GM19328 (cell line): Measurements from ENCODE around the gene MTUS2.
"Not testable (repeated sequence)": the region's sequence is repeated elsewhere in the genome, so short reads cannot be mapped to it uniquely, and the experiment has no call there.

ENCODE experiments used
- ATAC-seq: cut with Tn5 transposase; IDR thresholded peaks from one replicate; pipeline ENCODE4 v1.9.1; 2021; ENCODE audit warnings: mild to moderate bottlenecking, moderate library complexity; ENCODE audit not compliant: unreplicated experiment

Gene MTUS2

DNA sequence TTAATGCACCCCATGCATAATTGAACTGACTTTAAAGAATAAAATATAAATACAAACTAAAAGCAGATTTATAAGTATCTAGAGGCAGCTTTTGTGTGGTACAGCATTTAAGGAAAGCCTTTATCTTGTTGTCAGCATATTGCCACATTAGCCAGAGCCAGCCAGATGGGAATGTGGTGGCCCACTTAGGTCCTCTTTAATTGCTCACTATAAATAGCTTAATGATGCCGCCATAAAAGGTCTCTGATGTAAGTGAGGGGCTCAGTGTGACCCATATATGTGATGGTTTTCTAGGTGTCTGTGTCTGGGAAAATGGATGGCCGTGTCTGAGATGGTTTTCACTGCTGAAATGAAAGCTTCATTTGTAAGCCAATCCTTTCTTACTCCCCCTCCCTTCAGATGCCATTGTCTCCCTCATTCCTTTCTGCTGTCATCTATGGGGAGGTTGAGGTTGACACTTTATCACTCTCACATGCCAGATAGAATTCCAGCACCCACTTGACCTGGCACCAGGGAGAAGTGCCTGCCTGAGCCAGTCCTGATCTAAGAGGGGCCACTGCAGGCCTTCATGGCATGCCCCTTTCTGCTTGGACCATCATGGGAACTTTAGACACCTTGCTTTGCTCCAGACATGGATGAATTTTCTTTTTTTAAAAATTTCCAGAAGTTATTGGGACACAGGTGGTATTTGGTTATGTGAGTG, 135.3 kb downstream of the MTUS2 start:
- no peak for ATAC-seq

DNA sequence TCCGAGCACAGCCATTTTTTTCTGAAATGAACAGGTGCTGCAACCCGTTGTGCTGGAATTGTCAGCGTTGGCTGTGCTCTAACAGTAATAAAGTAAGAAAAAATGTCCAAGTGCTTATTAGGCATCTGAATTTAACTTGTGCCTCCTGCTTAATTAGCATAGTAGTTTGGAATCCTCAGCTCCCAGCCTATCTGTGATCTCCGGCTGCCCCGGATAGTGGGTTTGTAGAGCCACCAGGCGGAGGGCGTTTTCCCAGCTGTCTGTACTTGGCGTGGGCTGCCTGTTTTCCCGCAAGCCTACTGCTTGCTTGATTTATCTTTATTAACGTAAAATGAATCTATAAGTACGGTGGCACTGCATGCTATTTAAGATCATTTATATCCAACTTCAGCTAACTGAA, 137.9 kb downstream of the MTUS2 start:
- ATAC-seq, result no peak

DNA sequence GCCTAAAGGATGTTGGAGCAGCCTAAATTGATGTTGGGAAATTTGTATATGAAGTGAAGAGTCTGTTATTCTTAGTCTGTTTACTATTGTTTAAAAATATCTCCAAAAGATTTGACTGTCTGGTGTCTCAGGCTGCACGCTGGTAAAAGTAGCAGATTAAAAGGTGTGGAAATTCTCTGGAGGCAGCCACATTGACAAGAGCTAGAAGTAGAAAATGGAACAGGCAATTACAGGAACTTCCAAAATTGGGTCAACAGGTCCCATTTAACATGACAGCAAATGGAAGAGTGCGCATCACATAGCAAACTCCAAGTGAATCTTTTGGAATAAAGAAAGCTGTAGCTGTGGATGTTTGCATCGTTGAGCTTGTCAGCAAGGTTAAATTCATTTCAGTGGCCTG, 138.3 kb downstream of the MTUS2 start:
- no peak for ATAC-seq

DNA sequence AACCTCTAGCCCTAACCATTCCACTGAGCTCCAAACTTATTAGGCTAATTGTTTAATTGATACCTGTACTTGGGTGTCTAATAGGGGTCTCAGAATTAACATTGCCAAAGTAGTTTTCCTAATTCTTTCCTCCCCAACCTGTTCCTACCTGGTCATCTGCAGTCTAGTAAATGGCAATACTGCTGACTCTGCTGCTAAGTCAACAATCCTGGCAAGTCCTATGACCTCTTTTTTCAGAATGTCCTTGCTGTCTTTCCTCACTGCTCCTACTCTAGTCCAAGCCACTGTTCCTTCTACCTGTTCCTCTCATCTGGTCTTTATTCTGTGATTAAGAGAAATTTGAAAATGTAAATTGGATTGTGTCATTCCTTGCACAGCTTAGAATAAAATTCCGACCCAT, 143.9 kb downstream of the MTUS2 start:
- no peak for ATAC-seq

DNA sequence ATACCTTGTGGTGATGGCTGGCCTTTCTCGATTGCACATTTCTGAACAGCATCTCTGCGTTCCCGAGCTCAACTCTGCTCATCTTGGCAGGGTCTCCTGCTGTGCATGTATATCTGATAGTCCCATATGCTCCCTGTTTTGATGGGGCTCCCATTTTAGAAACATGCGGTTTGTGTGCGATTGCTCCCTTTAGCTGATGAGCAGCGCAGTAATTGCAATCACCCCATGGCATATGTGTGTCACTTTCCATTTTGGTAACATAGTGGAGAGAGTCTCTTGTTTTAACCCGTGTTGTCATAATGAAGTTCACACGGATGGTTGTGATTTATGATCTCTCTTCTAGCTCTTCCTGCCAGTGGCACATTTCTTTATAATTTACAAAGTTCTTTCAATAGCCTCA, 144.7 kb downstream of the MTUS2 start:
- no peak for ATAC-seq

DNA sequence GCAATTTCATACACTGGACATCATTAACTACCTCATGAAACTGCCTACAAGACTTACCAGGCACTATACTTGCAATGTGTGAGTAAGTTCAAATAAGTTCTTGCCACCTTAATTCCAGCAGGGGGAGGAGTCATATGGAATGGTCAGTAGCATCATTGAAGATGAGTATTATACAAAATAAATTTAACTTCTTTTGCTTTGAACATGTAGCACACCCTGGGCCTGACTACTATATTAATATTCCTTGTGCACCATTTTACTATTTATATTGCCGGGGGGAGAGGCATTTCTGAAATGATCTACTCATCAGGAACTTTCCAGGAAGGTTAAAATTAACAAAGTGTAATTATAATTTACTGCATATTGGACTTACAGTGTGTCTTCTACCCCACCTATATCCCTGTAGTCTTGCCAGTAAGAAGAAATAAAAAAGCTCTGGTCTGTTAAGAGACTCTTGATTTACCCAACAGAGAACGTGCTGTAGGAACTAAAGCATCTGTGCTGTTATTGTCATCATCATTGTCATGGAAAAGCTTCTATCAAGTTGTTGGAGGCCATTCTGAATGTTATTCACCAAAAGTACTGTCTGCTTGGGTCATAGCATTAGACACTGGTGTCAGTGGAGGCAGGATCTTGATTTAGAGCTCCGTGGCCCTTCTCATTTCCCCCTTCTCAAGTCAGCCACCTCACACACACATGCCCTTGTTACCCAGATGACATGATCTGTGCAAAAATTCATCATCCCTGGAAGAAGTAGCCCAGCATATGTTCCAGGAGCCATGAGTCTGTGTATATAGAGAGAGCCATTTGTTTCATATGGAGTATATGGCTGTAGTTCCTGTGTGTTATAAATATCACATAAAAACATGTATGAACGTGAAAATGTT, 147.1 kb downstream of the MTUS2 start:
- ATAC-seq, result no peak

DNA sequence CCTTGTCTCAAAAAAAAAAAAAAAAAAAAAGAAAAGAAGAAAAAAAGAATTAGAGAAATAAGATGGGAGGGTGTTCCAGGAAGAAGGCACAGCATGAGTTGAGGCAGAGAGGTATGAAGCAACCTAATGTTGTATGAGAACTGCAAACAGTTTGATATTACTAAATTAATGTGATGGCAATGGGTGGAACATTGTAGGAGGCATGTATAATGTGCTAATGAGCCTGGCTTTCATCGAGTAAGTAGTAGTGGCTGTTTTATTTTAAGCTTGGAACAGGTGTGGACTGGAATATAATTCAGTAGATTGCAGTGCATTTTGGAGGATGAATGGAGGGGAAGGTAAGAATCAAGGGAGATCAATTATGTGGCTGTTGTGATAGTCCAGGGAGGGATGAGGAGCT, 156.1 kb downstream of the MTUS2 start:
- ATAC-seq, result no peak

- no peak for ATAC-seq
Observed at GRCh38 chr13:28976636-28977035, 156.5 kb downstream of the MTUS2 start.

- ATAC-seq, result no peak
Observed at GRCh38 chr13:28978574-28978973, 158.4 kb downstream of the MTUS2 start.

GRCh38 chr13:28981530-28981929, 161.4 kb downstream of the MTUS2 start:
- no peak for ATAC-seq

DNA sequence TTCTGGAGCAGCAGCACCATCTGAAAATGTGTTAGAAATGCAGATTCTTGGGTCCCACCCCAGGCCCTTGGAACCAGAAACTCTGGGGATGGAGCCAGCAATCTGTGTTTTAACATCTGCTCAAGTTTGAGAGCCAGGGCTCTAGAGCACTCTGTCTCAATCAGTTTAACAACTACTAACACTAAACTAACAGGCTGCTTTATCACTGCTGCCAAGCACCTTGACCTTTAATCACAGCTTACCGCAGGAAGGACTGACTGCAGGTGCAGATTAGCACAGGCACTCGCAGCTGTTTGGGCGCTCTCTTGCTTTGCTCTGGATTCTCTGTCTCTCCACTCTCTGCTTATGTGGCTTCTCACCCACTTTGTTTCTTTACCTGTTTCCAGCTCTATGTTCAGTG, 163.5 kb downstream of the MTUS2 start:
- ATAC-seq, result no peak

DNA sequence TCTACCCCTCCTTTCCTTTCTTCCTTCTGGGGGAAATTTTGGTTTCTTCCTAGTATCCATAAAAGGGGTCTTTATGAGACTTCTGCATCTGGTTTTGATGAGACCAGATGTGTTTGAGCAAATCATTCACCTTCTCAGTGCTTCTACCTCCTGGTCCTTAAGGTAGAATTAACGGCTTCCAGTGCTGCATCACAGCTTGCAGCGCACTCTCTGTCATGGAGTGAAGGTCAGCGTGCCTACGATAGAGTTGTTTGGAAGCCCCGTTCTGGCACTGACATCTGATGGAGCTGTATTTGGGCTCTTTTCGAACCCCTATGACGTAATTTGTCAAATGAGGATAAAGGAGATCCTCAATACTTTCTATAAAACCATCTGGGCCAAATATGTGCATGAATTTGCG, 164.2 kb downstream of the MTUS2 start:
- ATAC-seq, result no peak

- no peak for ATAC-seq
Observed at GRCh38 chr13:28984825-28985224, 164.7 kb downstream of the MTUS2 start.

- ATAC-seq, result not testable (repeated sequence)
Observed at GRCh38 chr13:28990378-28990777, 170.2 kb downstream of the MTUS2 start.

DNA sequence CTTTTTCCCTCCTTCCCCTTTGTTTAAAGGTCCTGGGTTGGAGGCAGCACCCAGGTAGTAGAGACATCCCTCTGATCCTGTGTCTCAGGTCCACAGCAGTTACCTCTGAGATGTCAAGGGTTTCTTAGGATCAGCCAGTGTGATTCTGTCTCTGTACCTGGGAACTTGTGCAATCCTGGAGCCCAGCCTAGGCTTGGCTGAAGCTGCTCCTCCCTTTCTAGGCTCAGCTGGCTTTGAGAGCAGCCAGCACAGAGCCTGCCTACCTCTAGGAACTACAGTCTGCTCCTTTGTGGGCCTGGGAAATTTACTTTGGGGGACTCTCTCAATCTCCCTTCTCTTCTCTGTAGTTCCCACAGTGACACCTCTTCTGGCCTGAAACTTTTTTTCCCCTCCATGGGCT, 171.6 kb downstream of the MTUS2 start:
- ATAC-seq, result no peak

DNA sequence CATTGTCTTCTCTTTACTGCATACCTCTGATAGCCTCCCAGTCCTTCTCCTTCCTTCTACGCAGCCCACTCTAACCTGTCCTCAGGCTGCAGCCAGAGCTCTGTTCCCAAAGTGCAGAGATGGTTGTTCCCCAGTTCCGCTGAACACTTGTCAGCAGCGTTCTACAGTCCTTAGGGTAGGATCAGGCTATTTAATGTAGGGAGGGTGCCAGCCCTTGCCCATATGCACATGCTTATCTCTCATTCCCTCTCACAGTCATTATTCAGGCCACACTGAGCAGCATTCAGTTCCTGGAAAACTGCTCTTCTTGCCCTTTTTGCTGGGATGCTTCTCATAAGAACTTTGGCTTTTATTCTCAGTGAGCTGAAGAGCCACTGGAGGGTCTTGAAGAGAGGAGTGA, 180.7 kb downstream of the MTUS2 start:
- ATAC-seq, result no peak

DNA sequence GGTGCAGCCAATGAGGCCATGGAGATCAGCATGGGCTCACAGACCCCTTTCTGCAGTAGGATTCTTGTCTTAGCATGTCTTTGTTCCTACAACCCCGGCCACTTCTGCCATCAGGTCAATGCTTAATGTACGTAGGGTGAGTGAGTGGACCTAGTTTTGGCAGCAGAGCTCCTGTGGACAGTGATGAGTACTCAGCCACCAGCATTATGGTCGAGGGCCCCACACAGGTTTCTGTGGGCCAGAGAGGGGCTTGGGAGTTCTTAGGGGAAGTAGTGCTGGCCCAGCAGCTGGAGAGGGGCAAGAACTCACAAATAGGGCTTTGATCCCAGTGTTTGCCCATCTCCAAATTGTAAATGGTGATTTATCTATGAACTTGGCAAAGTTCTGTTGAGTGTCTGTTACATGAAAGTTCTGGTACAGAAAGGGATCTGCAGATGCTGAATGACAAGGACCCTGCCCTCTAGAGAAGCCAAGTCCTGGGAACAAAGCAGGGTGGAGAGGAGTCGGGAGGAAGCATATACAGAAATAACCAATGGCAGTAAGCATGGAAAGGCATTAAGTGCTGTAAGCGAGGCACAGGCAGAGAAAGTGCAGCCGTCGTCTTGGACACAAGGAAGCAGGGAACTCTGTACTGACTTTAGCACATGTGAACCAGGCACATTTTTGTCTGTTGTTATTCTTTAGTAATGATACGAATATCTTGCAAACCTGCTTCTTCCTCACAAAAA, 185.1 kb downstream of the MTUS2 start:
- ATAC-seq, result no peak

DNA sequence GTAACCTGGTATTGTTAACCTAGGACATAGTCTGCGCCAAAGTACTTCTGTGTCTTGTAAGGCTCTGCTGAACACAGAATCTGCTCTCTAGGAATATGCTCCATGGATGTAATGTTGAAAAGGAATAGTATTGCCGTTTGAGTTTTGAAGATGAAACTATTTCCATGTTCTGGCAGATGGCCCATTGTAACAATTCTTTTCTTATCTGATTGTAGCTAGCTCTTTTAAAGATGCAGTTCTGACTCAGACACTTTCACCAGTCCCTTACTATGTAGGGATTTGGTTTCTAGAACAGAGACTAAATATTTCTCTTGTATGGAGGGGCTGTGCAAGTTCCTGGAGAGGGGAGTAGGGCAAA, 185.6 kb downstream of the MTUS2 start:
- no peak for ATAC-seq

- ATAC-seq, result no peak
Observed at GRCh38 chr13:29006359-29006850, 186.3 kb downstream of the MTUS2 start.

DNA sequence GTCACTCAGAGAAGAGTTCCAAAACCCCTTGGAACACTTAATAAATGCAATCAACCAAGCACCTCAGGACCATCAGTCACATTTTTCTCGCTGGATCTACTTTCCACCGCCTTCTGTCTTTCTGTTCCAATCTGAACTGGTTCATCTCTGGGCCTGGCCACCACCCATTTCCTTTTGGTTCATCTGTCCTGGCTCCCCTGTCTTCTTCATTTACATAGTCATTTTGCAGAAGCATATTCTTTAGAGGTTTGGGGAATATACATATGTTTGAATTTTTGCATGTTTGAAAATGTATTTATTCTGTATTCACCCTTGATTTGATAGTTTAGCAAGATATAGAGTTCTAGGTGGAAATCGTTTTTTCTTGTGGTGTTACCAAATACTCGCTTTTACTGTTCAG, 188.2 kb downstream of the MTUS2 start:
- ATAC-seq, result no peak

- no peak for ATAC-seq
Observed at GRCh38 chr13:29020314-29020713, 200.2 kb downstream of the MTUS2 start.

DNA sequence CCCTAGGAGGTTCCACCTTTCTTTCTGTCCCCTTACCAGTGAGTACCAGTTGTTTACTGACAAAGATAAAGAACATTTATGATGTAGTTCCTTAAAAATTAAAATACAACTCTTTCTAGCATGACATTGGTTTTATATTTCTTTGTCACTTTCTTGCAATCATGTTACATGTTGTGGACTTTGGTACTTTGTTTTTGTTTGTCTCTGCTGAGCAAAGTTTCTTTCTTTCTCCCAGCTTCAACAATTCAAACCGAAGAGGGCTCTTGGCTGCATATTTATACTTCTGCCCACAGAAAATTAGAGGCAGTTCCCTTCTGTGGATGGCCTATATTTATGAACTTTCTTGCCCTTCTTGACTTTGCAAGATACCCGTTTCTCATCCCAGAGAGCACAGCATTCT, 201.2 kb downstream of the MTUS2 start:
- no peak for ATAC-seq
